ENCODE measurements around the gene DNHD1. TPM values are rescaled to one million over a fixed set of nuclear protein-coding genes. Genes with fewer than 3 reads are reported as not detected.

Gene DNHD1
- total and polyA plus RNA-seq, 2 donors: 3.4 to 21.6 TPM

- H3K4me1 ChIP-seq (ENCODE audit: control insufficient read depth in 2 of 2, insufficient read depth in 2 of 2, low read length in 2 of 2): peaks cover 19 to 23% of the 10 kb centered on the region in 2 donors
These were observed 20.5 kb upstream of the DNHD1 start for GRCh38 chr11:6476571-6476970.

GRCh38 chr11:6480299-6480914 lies 16.7 kb upstream of the DNHD1 start:
- Histone ChIP-seq H3K36me3 (ENCODE audit: control insufficient read depth in 2 of 2, insufficient read depth in 2 of 2, low read length in 1 of 2) (peaks cover 28 to 47% of the 10 kb centered on the region in 2 donors), H3K4me1 (ENCODE audit: control insufficient read depth in 2 of 2, insufficient read depth in 2 of 2, low read length in 2 of 2) (peaks cover 17 to 19% of the 10 kb centered on the region in 2 donors), H3K27me3 (ENCODE audit: control insufficient read depth in 2 of 2, insufficient read depth in 1 of 2, low read length in 1 of 2) (no peaks in the 10 kb centered on the region), H3K9me3 (ENCODE audit: control insufficient read depth in 2 of 2, insufficient read depth in 1 of 2, low read length in 1 of 2) (no peaks in the 10 kb centered on the region), H3K4me3 (ENCODE audit: low read length in 2 of 2) (peak overlapping the region; percentile 75 to 80), H3K27ac (ENCODE audit: low read depth in 1 of 2, low read length in 1 of 2) (no peak overlapping the region)
- DNase-seq (ENCODE audit: low read depth in 6 of 9, low spot score in 9 of 9): no peak
- 90% methylated on average over 9 of the region's 9 CpGs for WGBS

More at GRCh38 chr11:6476571-6476970, 20.5 kb upstream of the DNHD1 start:
- H3K27ac ChIP-seq (ENCODE audit: low read depth in 1 of 2, low read length in 1 of 2): no peak overlapping the region
- H3K27me3 ChIP-seq (ENCODE audit: control insufficient read depth in 2 of 2, insufficient read depth in 1 of 2, low read length in 1 of 2): peaks cover 0 to 14% of the 10 kb centered on the region in 2 donors
- H3K4me3 ChIP-seq (ENCODE audit: low read length in 2 of 2): no peak overlapping the region
- WGBS: 97% methylated on average over 4 of the region's 4 CpGs
- DNase-seq (ENCODE audit: low read depth in 6 of 9, low spot score in 9 of 9): no peak
- peaks cover 22 to 25% of the 10 kb centered on the region in 2 donors for H3K36me3 ChIP-seq (ENCODE audit: control insufficient read depth in 2 of 2, insufficient read depth in 2 of 2, low read length in 1 of 2)
- no peaks in the 10 kb centered on the region for H3K9me3 ChIP-seq (ENCODE audit: control insufficient read depth in 2 of 2, insufficient read depth in 1 of 2, low read length in 1 of 2)

- under 1% methylated on average over 66 of the region's 66 CpGs for WGBS
- DNase-seq (ENCODE audit: low read depth in 6 of 9, low spot score in 9 of 9): peak; percentile 89 to 98 (median 95)
- peak within 1 kb of the TSS; percentile 75 to 80 for H3K4me3 ChIP-seq (ENCODE audit: low read length in 2 of 2)
- peak within 1 kb of the TSS; percentile 82 to 90 for H3K27ac ChIP-seq (ENCODE audit: low read depth in 1 of 2, low read length in 1 of 2)
- H3K9me3 ChIP-seq (ENCODE audit: control insufficient read depth in 2 of 2, insufficient read depth in 1 of 2, low read length in 1 of 2): no peaks in the 10 kb centered on the region
- peaks cover 30 to 54% of the 10 kb centered on the region in 2 donors for H3K36me3 ChIP-seq (ENCODE audit: control insufficient read depth in 2 of 2, insufficient read depth in 2 of 2, low read length in 1 of 2)
- H3K4me1 ChIP-seq (ENCODE audit: control insufficient read depth in 2 of 2, insufficient read depth in 2 of 2, low read length in 2 of 2): peaks cover 17 to 19% of the 10 kb centered on the region in 2 donors
- H3K27me3 ChIP-seq (ENCODE audit: control insufficient read depth in 2 of 2, insufficient read depth in 1 of 2, low read length in 1 of 2): no peaks in the 10 kb centered on the region
These were observed 15.8 kb upstream of the DNHD1 start, which contains the start of the genes ARFIP2 and TIMM10B for GRCh38 chr11:6481012-6481923. Gene ARFIP2 (minus strand): TSS chr11:6481331. CDS start chr11:6480421, 910 bp downstream. Gene TIMM10B (plus strand): TSS chr11:6481501. CDS start chr11:6481517, 16 bp downstream.

- H3K36me3 ChIP-seq (ENCODE audit: control insufficient read depth in 2 of 2, insufficient read depth in 2 of 2, low read length in 1 of 2): peaks cover 28 to 58% of the 10 kb centered on the region in 2 donors
- H3K4me1 ChIP-seq (ENCODE audit: control insufficient read depth in 2 of 2, insufficient read depth in 2 of 2, low read length in 2 of 2): peaks cover 17 to 19% of the 10 kb centered on the region in 2 donors
- WGBS: 9% methylated on average over 13 of the region's 13 CpGs
- H3K27me3 ChIP-seq (ENCODE audit: control insufficient read depth in 2 of 2, insufficient read depth in 1 of 2, low read length in 1 of 2): no peaks in the 10 kb centered on the region
- H3K9me3 ChIP-seq (ENCODE audit: control insufficient read depth in 2 of 2, insufficient read depth in 1 of 2, low read length in 1 of 2): no peaks in the 10 kb centered on the region
- H3K4me3 ChIP-seq (ENCODE audit: low read length in 2 of 2): peak overlapping the region; percentile 75 to 80
- no peak for DNase-seq (ENCODE audit: low read depth in 6 of 9, low spot score in 9 of 9)
- peak overlapping the region; percentile 82 to 90 for H3K27ac ChIP-seq (ENCODE audit: low read depth in 1 of 2, low read length in 1 of 2)
These were observed 15.2 kb upstream of the DNHD1 start for GRCh38 chr11:6481924-6482275.

DNA sequence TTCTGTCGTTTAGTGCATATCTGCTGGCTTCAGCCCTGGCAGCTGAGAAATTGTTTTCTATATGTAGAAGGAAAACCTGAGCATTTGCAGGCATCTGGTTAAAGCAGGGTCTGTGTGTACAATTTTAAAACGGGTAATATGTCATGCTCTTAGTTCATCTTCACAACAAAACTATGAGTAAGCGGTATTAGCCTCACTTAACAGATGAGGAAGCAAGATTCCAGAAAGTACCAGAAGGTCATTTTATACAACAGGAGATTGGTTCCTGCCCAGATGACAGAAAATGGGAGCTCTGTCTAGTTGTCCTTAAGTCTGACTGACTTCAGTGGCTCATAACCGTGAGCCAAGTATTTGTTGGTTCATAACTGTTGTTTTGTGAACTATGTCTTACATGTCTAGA lies 14.6 kb upstream of the DNHD1 start:
- Histone ChIP-seq H3K4me1 (ENCODE audit: control insufficient read depth in 2 of 2, insufficient read depth in 2 of 2, low read length in 2 of 2) (peaks cover 17 to 19% of the 10 kb centered on the region in 2 donors), H3K36me3 (ENCODE audit: control insufficient read depth in 2 of 2, insufficient read depth in 2 of 2, low read length in 1 of 2) (peaks cover 23 to 57% of the 10 kb centered on the region in 2 donors), H3K27me3 (ENCODE audit: control insufficient read depth in 2 of 2, insufficient read depth in 1 of 2, low read length in 1 of 2) (no peaks in the 10 kb centered on the region), H3K27ac (ENCODE audit: low read depth in 1 of 2, low read length in 1 of 2) (peak overlapping the region in 1 of 2 donors; percentile 82), H3K4me3 (ENCODE audit: low read length in 2 of 2) (peak overlapping the region; percentile 75 to 80), H3K9me3 (ENCODE audit: control insufficient read depth in 2 of 2, insufficient read depth in 1 of 2, low read length in 1 of 2) (no peaks in the 10 kb centered on the region)
- no peak for DNase-seq (ENCODE audit: low read depth in 6 of 9, low spot score in 9 of 9)
- WGBS: 93% methylated on average over 4 of the region's 4 CpGs

DNA sequence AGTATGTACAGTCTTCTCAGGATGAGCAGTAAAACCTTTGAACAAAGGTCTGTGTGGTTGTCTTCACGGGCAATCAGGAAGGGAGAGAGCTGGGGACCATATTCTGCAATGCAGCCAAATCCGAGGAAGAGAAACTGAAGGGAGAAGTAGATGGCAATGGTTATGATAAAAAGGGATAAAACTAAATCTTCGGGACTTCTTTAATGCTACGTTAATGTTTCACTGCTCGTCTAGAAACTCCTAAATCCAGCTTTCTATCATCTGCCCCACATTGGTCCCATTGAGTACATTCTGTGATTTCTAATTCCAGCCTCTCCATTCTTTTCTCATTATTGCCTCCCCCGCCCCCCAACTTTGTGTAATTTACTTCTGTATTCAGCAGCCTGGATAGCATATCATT lies 14.1 kb upstream of the DNHD1 start:
- no peaks in the 10 kb centered on the region for H3K27me3 ChIP-seq (ENCODE audit: control insufficient read depth in 2 of 2, insufficient read depth in 1 of 2, low read length in 1 of 2)
- WGBS: over 99% methylated on average over 6 of the region's 6 CpGs
- H3K36me3 ChIP-seq (ENCODE audit: control insufficient read depth in 2 of 2, insufficient read depth in 2 of 2, low read length in 1 of 2): peaks cover 17 to 54% of the 10 kb centered on the region in 2 donors
- DNase-seq (ENCODE audit: low read depth in 6 of 9, low spot score in 9 of 9): no peak
- peaks cover 17 to 19% of the 10 kb centered on the region in 2 donors for H3K4me1 ChIP-seq (ENCODE audit: control insufficient read depth in 2 of 2, insufficient read depth in 2 of 2, low read length in 2 of 2)
- no peak overlapping the region for H3K4me3 ChIP-seq (ENCODE audit: low read length in 2 of 2)
- H3K27ac ChIP-seq (ENCODE audit: low read depth in 1 of 2, low read length in 1 of 2): no peak overlapping the region
- no peaks in the 10 kb centered on the region for H3K9me3 ChIP-seq (ENCODE audit: control insufficient read depth in 2 of 2, insufficient read depth in 1 of 2, low read length in 1 of 2)

DNA sequence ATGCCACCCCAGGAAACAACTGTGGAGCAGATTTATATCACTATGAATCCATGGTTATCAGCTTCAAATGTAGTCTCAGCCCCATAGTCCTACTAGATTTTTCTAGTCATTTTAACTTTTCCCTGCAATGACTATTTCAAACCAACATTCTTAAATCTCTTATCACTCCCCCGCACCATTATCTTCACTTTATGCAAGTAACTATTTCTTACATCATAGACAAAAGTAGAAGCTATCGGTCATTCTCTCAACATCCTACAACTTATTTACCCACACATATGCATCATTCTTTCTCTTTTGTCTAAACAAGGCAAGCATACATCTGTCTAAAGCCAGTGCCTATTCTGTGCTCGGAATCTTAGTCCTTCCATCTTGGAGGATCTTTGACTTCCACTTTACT lies 11.4 kb upstream of the DNHD1 start:
- peaks cover 8 to 13% of the 10 kb centered on the region in 2 donors for H3K4me1 ChIP-seq (ENCODE audit: control insufficient read depth in 2 of 2, insufficient read depth in 2 of 2, low read length in 2 of 2)
- H3K9me3 ChIP-seq (ENCODE audit: control insufficient read depth in 2 of 2, insufficient read depth in 1 of 2, low read length in 1 of 2): no peaks in the 10 kb centered on the region
- H3K27ac ChIP-seq (ENCODE audit: low read depth in 1 of 2, low read length in 1 of 2): no peak overlapping the region
- DNase-seq (ENCODE audit: low read depth in 6 of 9, low spot score in 9 of 9): no peak
- peaks cover 16 to 45% of the 10 kb centered on the region in 2 donors for H3K36me3 ChIP-seq (ENCODE audit: control insufficient read depth in 2 of 2, insufficient read depth in 2 of 2, low read length in 1 of 2)
- no peaks in the 10 kb centered on the region for H3K27me3 ChIP-seq (ENCODE audit: control insufficient read depth in 2 of 2, insufficient read depth in 1 of 2, low read length in 1 of 2)
- no peak overlapping the region for H3K4me3 ChIP-seq (ENCODE audit: low read length in 2 of 2)
- over 99% methylated on average over 3 of the region's 3 CpGs for WGBS

DNA sequence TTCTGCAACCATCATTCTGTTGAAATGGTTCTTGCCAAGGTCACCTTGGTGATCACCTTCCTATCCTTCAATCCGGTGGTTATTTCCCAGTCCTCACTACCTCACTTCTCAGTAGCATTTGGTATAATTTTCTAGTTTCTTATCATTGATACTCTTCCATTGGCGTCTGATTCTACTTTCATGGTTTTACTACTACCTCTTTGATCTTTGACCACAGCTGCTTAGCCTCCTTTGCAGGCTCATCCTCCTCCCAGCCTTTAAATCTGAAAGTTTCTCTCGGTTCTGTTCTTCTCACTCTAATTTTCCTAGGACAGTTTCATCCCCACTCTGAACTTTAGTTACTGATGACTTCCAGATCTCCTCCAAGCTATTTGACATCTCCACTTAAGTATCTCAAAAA lies 10.8 kb upstream of the DNHD1 start:
- peaks cover 16 to 45% of the 10 kb centered on the region in 2 donors for H3K36me3 ChIP-seq (ENCODE audit: control insufficient read depth in 2 of 2, insufficient read depth in 2 of 2, low read length in 1 of 2)
- no peak overlapping the region for H3K27ac ChIP-seq (ENCODE audit: low read depth in 1 of 2, low read length in 1 of 2)
- no peak overlapping the region for H3K4me3 ChIP-seq (ENCODE audit: low read length in 2 of 2)
- no peak for DNase-seq (ENCODE audit: low read depth in 6 of 9, low spot score in 9 of 9)
- H3K27me3 ChIP-seq (ENCODE audit: control insufficient read depth in 2 of 2, insufficient read depth in 1 of 2, low read length in 1 of 2): no peaks in the 10 kb centered on the region
- peaks cover 6 to 10% of the 10 kb centered on the region in 2 donors for H3K4me1 ChIP-seq (ENCODE audit: control insufficient read depth in 2 of 2, insufficient read depth in 2 of 2, low read length in 2 of 2)
- WGBS: 95% methylated on average over 3 of the region's 3 CpGs
- no peaks in the 10 kb centered on the region for H3K9me3 ChIP-seq (ENCODE audit: control insufficient read depth in 2 of 2, insufficient read depth in 1 of 2, low read length in 1 of 2)

- Histone ChIP-seq H3K4me1 (ENCODE audit: control insufficient read depth in 2 of 2, insufficient read depth in 2 of 2, low read length in 2 of 2) (peaks cover 4 to 8% of the 10 kb centered on the region in 2 donors), H3K9me3 (ENCODE audit: control insufficient read depth in 2 of 2, insufficient read depth in 1 of 2, low read length in 1 of 2) (no peaks in the 10 kb centered on the region), H3K27me3 (ENCODE audit: control insufficient read depth in 2 of 2, insufficient read depth in 1 of 2, low read length in 1 of 2) (no peaks in the 10 kb centered on the region), H3K4me3 (ENCODE audit: low read length in 2 of 2) (no peak overlapping the region), H3K36me3 (ENCODE audit: control insufficient read depth in 2 of 2, insufficient read depth in 2 of 2, low read length in 1 of 2) (peaks cover 16 to 51% of the 10 kb centered on the region in 2 donors), H3K27ac (ENCODE audit: low read depth in 1 of 2, low read length in 1 of 2) (no peak overlapping the region)
- DNase-seq (ENCODE audit: low read depth in 6 of 9, low spot score in 9 of 9): no peak
- WGBS: 97% methylated on average over 1 of the region's 1 CpG
These were observed 10.1 kb upstream of the DNHD1 start for GRCh38 chr11:6486938-6487337.

All from thymus (tissue), 11 donors.